ENCODE data around the gene MOB4. TPM values are rescaled to one million over a fixed set of nuclear protein-coding genes. Genes with fewer than 3 reads are reported as not detected.
"Not testable (repeated sequence)": the region's sequence is repeated elsewhere in the genome, so short reads cannot be mapped to it uniquely, and the experiment has no call there.

Gene MOB4
- polyA plus RNA-seq, 1 of the 3 experiments (the other 2 are of a cell fraction) = 22.0 TPM

DNA sequence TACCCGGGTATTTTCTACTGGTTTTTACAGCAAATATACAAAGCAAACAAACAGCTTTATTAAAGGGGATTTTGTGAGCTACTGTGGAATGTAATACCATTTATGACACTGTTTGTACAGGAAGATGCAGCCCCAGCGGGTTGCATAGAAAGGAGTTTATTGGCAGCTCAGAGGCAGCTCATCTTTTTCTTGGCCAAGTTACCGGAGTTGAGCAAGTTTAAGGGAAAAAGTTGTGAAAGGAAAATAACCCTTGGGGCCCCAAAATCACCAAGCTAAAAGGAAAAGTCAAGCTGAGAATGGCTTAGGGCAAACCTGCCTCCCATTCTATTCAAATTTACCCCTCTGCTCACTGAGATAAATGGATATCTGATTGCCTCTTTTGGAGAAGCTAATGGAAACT, 60.8 kb downstream of the MOB4 start:
- H3K27me3 ChIP-seq (ENCODE audit: insufficient read depth) = no peaks in the 10 kb centered on the region
- TF ChIP-seq POLR2AphosphoS5 (IDR thresholded peaks at IDR 0.05; ENCODE audit: low read depth, low read length) = no peak
- TF ChIP-seq, protein P1, sequence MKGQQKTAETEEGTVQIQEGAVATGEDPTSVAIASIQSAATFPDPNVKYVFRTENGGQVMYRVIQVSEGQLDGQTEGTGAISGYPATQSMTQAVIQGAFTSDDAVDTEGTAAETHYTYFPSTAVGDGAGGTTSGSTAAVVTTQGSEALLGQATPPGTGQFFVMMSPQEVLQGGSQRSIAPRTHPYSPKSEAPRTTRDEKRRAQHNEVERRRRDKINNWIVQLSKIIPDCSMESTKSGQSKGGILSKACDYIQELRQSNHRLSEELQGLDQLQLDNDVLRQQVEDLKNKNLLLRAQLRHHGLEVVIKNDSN (IDR thresholded peaks at IDR 0.05; ENCODE audit: borderline replicate concordance, low read depth) = no peak
- no peak for TF ChIP-seq ELF1 (IDR thresholded peaks at IDR 0.05)
- TF ChIP-seq YY1 (IDR thresholded peaks at IDR 0.05; ENCODE audit: low read depth) = no peak
- TF ChIP-seq FOXJ3 (CRISPR knock-in tag; IDR thresholded peaks at IDR 0.05) = no peak
- no peak for TF ChIP-seq RFX5 (IDR thresholded peaks at IDR 0.05; ENCODE audit: low read length)
- TF ChIP-seq, protein P2, sequence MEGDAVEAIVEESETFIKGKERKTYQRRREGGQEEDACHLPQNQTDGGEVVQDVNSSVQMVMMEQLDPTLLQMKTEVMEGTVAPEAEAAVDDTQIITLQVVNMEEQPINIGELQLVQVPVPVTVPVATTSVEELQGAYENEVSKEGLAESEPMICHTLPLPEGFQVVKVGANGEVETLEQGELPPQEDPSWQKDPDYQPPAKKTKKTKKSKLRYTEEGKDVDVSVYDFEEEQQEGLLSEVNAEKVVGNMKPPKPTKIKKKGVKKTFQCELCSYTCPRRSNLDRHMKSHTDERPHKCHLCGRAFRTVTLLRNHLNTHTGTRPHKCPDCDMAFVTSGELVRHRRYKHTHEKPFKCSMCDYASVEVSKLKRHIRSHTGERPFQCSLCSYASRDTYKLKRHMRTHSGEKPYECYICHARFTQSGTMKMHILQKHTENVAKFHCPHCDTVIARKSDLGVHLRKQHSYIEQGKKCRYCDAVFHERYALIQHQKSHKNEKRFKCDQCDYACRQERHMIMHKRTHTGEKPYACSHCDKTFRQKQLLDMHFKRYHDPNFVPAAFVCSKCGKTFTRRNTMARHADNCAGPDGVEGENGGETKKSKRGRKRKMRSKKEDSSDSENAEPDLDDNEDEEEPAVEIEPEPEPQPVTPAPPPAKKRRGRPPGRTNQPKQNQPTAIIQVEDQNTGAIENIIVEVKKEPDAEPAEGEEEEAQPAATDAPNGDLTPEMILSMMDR (IDR thresholded peaks at IDR 0.05) = no peak
- TF ChIP-seq NFIC (IDR thresholded peaks at IDR 0.05; ENCODE audit: borderline replicate concordance) = no peak
- no peak for TF ChIP-seq SIN3A (IDR thresholded peaks at IDR 0.05; ENCODE audit: borderline replicate concordance, low read depth, low read length)
- TF ChIP-seq GABPA (IDR thresholded peaks at IDR 0.05; ENCODE audit: low read depth) = no peak
- TF ChIP-seq, protein P3, sequence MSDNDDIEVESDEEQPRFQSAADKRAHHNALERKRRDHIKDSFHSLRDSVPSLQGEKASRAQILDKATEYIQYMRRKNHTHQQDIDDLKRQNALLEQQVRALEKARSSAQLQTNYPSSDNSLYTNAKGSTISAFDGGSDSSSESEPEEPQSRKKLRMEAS (IDR thresholded peaks at IDR 0.05; ENCODE audit: low read depth) = no peak
- CTCF ChIA-PET = no interaction called here

DNA sequence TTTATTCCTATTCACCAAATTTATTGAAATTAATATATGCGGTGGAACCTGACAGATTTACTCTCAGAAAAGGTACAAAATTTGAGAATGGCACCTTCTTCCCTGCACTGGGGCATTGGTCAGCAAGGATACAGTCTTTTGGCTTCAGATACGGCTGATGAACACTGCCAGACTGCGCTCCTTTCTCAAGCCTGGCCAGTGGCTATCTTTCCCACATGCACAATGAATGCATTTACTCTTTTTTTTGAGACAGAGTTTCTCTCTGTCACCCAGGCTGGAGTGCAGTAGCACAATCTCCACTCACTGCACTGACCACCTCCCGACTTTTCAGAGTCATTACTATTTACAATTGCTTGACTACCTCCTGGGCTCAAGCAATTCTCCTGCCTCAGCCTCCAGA, 61.6 kb downstream of the MOB4 start:
- H3K27ac ChIP-seq (ENCODE audit: low read depth in 2 of 2, low read length in 1 of 2) = no peak overlapping the region
- H3K36me3 ChIP-seq (replicated peaks in 1 of 2; ENCODE audit: control insufficient read depth in 1 of 2, insufficient read depth in 2 of 2, low read length in 1 of 2) = peaks cover 0 to 9% of the 10 kb centered on the region in 2 experiments
- H3K4me1 ChIP-seq (ENCODE audit: control insufficient read depth in 1 of 2, insufficient read depth in 2 of 2, low read depth in 1 of 2, low read length in 1 of 2) = no peaks in the 10 kb centered on the region
- ChIA-PET CTCF (interaction anchor here (0.8 kb wide), 1 partner anchor 719 kb away, joined by 3 read pairs; no protein-coding TSS in a partner anchor), POLR2A (no interaction called here)
- no peaks in the 10 kb centered on the region for H3K27me3 ChIP-seq (ENCODE audit: insufficient read depth)
- H3F3A ChIP-seq (replicated peaks; ENCODE audit: insufficient read depth) = no peaks in the 10 kb centered on the region
- H2AFZ ChIP-seq (ENCODE audit: low read depth) = no peak overlapping the region
- no peaks in the 10 kb centered on the region; the same call in 1 of the 2 replicates for H3K9me3 ChIP-seq
- TF ChIP-seq NFIC (IDR thresholded peaks at IDR 0.05; ENCODE audit: borderline replicate concordance) (no peak), RFX5 (IDR thresholded peaks at IDR 0.05; ENCODE audit: low read length) (no peak), NRF1 (IDR thresholded peaks at IDR 0.05; ENCODE audit: low read depth, low read length) (no peak), JUND (IDR thresholded peaks at IDR 0.05) (no peak), YY1 (IDR thresholded peaks at IDR 0.05; ENCODE audit: low read depth) (no peak), SIN3A (IDR thresholded peaks at IDR 0.05; ENCODE audit: borderline replicate concordance, low read depth, low read length) (no peak), CHD2 (IDR thresholded peaks at IDR 0.05; ENCODE audit: low read length, partially characterized antibody) (no peak), GABPA (IDR thresholded peaks at IDR 0.05; ENCODE audit: low read depth) (no peak), RCOR1 (IDR thresholded peaks at IDR 0.05; ENCODE audit: low read length) (no peak)
- TF ChIP-seq, protein P2 (IDR thresholded peaks at IDR 0.05) = no peak
- TF ChIP-seq, protein P4, sequence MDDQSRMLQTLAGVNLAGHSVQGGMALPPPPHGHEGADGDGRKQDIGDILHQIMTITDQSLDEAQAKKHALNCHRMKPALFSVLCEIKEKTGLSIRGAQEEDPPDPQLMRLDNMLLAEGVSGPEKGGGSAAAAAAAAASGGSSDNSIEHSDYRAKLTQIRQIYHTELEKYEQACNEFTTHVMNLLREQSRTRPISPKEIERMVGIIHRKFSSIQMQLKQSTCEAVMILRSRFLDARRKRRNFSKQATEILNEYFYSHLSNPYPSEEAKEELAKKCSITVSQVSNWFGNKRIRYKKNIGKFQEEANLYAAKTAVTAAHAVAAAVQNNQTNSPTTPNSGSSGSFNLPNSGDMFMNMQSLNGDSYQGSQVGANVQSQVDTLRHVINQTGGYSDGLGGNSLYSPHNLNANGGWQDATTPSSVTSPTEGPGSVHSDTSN (IDR thresholded peaks at IDR 0.05) = no peak
- TF ChIP-seq, protein P1 (IDR thresholded peaks at IDR 0.05; ENCODE audit: borderline replicate concordance, low read depth) = no peak
- WGBS (ENCODE audit: low lambda C conversion rate) = over 99% methylated on average over 4 of the region's 4 CpGs
- DNase-seq = no peak
- H4K20me1 ChIP-seq (ENCODE audit: insufficient read depth) = no peaks in the 10 kb centered on the region
- no peak overlapping the region for H3K4me2 ChIP-seq
- H3K9me2 ChIP-seq = no peaks in the 10 kb centered on the region
- H3K79me2 ChIP-seq (ENCODE audit: insufficient read depth) = no peaks in the 10 kb centered on the region
- H3K4me3 ChIP-seq (ENCODE audit: low read depth in 2 of 2, low read length in 1 of 2) = no peak overlapping the region
- H3K9ac ChIP-seq = no peak overlapping the region

More for the DNA sequence above, 60.8 kb downstream of the MOB4 start:
- no peak overlapping the region for H3K9ac ChIP-seq
- POLR2A ChIA-PET = no interaction called here
- no peak overlapping the region for H2AFZ ChIP-seq (ENCODE audit: low read depth)
- peaks cover 5 to 12% of the 10 kb centered on the region in 2 experiments for H3K36me3 ChIP-seq (replicated peaks in 1 of 2; ENCODE audit: control insufficient read depth in 1 of 2, insufficient read depth in 2 of 2, low read length in 1 of 2)
- WGBS (ENCODE audit: low lambda C conversion rate) = 71% methylated on average over 3 of the region's 3 CpGs
- H3K4me2 ChIP-seq = no peak overlapping the region
- H3K9me3 ChIP-seq = no peaks in the 10 kb centered on the region; the same call in 1 of the 2 replicates
- no peaks in the 10 kb centered on the region; a peak in 1 of 4 replicates for H3K4me1 ChIP-seq (ENCODE audit: control insufficient read depth in 1 of 2, insufficient read depth in 2 of 2, low read depth in 1 of 2, low read length in 1 of 2)
- H3K9me2 ChIP-seq = no peaks in the 10 kb centered on the region
- H3F3A ChIP-seq (replicated peaks; ENCODE audit: insufficient read depth) = peaks cover under 1% of the 10 kb centered on the region
- H3K4me3 ChIP-seq (ENCODE audit: low read depth in 2 of 2, low read length in 1 of 2) = no peak overlapping the region
- DNase-seq = no peak
- H3K79me2 ChIP-seq (ENCODE audit: insufficient read depth) = no peaks in the 10 kb centered on the region
- H3K27ac ChIP-seq (ENCODE audit: low read depth in 2 of 2, low read length in 1 of 2) = no peak overlapping the region
- H4K20me1 ChIP-seq (ENCODE audit: insufficient read depth) = no peaks in the 10 kb centered on the region

DNA sequence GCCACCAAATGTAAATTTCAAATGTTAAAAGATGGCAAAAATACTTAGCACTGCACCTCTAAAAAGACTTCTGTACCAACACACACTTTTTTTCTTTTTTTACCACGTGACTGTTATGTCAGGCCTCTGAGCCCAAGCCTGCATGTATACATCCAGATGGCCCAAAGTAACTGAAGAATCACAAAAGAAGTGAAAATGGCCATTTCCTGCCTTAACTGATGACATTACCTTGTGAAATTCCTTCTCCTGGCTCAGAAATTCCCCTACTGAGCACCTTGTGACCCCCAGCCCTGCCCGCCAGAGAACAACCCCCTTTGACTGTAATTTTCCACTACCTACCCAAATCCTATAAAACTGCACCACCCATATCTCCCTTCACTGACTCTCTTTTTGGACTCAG, 62.4 kb downstream of the MOB4 start:
- H3K4me1 ChIP-seq (ENCODE audit: control insufficient read depth in 1 of 2, insufficient read depth in 2 of 2, low read depth in 1 of 2, low read length in 1 of 2); H3K36me3 ChIP-seq (replicated peaks in 1 of 2; ENCODE audit: control insufficient read depth in 1 of 2, insufficient read depth in 2 of 2, low read length in 1 of 2); H4K20me1 ChIP-seq (ENCODE audit: insufficient read depth); H3K9me3 ChIP-seq; POLR2A ChIA-PET; H3K9me2 ChIP-seq; H3K4me3 ChIP-seq (ENCODE audit: low read depth in 2 of 2, low read length in 1 of 2); CTCF ChIA-PET; H3K79me2 ChIP-seq (ENCODE audit: insufficient read depth); H3K9ac ChIP-seq; H3K27me3 ChIP-seq (ENCODE audit: insufficient read depth); H3F3A ChIP-seq (replicated peaks; ENCODE audit: insufficient read depth); H2AFZ ChIP-seq (ENCODE audit: low read depth); DNase-seq; H3K27ac ChIP-seq (ENCODE audit: low read depth in 2 of 2, low read length in 1 of 2); H3K4me2 ChIP-seq: not testable (repeated sequence)
- WGBS (ENCODE audit: low lambda C conversion rate) = 88% methylated on average over 2 of the region's 2 CpGs
